HS-5 (cell line): ENCODE results near the gene TTLL10.

Experiments used
- DNase-seq: peaks from one replicate; pipeline ENCODE4 v3.0.0-alpha.2; 2012; ENCODE audit warnings: low read depth

The TTLL10 gene

DNA sequence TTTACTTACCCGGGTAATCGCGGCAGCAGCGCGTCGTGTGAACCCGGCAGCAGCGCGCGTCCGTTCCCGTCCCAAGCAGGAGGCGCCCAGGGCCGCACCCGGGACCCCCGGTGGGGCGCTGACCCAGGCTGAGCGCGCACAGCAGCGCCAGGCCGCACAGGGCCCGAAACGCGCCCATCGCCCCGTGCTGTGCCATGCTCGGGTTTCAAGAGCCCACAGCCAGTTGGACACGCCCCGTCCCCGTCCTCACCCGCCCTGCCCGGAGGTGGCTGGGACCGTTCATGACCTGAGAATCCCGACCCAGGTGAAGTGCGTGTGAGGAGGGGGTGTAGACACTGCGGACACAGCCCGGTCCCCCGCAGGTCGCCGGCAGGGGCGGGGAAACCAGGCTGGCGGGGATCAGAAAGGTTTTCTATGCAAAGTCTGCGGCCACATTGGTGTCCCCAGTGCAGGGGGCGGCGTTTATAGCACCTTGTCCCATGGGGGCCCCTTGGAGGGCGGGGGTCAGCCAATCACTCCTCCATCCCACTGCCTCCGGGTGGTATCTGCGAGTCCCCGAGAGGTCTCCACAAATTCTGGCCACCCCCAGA lies 32.8 kb downstream of the TTLL10 start, which contains the start of gene TNFRSF18:
TSS of gene TNFRSF18 (minus strand) at position 217 of the 590 bp plus-strand sequence. CDS start at position 196, 21 bp downstream.
- DNase-seq = no peak

DNA sequence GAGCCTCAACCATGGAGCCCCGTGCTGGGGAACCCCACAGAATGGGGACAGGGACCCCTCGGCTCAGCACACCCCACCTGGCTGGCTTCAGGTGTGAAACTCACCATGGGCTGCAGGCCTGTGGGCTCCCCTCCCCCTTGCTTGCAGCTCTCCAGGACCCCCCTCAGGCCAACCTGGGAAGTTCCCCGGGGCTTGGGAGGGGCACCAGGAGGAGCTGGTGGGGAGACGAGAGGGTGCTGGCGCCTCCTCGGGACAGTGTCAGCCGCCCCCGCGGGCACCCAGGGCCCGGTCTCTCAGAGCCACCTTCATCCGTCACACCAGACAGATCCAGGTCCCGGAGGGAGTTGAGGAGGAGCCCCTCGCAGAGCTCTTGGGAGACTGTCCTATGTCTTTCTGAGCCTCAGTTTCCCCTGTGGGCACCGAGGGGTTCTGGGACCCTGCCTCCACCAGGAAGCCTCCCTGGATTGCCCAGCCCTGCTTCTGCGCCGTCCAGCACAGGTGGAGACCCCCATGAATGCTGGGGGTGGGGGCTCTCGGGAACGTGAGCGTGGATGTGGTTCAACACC lies 33.4 kb downstream of the TTLL10 start:
- no peak for DNase-seq

DNA sequence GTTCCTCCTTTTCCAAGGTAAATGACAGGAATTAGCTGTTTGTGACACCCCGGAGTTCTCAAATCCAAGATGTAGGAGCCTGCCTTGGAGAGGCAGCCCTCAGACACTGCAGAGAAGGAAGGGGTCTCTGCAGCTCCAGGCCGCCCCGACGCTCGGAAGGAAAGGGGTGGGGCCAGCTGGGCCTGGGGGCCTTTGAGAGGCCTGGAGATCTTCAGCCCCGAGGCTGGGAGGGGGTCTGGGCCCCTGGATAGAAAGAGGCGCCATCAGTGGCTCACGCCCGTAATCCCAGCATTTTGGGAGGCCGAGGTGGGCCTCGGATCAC lies 33.9 kb downstream of the TTLL10 start:
- no peak for DNase-seq

DNA sequence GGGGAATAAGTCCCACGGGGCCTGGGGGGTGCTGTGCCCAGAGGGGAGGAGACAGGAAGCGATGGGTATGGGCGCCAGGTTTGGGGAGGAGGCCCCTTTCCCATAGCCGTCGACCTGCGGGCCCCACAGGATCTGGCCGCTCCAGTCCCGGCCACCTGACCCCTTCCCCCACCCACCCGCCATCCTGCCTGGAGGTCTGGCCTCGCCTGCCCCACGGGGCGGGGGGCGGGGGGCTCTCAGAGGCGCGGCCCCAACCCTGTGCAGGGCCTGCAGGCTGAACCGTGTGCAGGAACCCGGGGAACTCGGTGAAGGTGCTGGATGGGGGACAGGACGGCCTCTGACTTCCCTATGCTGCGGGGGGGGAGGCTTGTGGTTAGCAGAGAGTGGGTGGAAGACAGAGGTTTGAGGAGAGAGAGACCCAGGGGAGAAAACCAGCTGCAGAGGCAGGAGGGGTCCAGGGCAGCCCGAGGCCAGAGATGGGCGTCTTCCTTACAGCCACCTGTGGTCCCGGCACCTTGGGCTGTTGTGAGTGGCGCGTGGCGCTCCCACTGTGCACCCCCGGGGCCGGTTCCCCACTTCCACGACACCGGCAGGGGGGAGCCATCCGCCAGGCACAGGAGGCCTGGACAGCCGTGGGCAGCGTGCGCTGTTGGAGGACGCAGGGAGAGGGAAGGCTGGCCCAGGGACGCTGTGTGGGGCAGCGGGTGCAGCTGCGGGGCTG lies 35.2 kb downstream of the TTLL10 start:
- DNase-seq = no peak

DNA sequence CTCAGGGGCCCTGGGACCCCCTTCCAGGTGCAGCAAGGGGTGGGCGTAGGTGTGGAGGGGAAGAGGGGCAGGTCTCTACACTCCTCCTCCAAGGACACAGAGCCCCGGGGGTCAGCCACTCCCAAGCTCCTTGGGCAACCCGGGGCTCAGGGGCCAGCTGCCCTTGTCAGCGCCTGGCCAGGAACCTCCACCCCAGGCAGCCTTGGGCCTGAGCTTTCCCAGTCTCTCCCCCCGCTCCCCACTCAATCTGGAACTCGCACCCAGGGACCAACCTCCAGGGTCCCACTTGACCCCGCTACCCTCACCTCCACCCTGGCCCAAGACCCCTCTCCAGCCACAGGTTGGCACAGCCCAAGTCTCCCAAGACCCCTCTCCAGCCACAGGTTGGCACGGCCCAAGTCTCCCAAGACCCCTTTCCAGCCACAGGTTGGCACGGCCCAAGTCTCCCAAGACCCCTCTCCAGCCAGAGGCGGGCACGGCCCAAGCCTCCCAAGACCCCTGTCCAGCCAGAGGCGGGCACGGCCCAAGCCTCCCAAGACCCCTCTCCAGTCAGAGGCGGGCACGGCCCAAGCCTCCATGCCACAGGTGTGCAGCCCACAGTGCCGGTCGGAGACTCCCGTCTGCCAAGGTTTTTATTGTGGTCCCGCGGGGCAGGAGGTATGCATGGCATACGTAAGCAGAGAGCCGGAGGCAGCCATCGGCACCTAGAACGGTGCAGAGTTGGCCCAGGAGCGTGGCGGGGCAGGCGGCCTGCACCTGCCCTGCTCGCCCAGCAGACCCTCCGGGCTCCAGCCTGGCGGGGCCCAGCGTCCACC lies 37.3 kb downstream of the TTLL10 start:
- DNase-seq = no peak

DNA sequence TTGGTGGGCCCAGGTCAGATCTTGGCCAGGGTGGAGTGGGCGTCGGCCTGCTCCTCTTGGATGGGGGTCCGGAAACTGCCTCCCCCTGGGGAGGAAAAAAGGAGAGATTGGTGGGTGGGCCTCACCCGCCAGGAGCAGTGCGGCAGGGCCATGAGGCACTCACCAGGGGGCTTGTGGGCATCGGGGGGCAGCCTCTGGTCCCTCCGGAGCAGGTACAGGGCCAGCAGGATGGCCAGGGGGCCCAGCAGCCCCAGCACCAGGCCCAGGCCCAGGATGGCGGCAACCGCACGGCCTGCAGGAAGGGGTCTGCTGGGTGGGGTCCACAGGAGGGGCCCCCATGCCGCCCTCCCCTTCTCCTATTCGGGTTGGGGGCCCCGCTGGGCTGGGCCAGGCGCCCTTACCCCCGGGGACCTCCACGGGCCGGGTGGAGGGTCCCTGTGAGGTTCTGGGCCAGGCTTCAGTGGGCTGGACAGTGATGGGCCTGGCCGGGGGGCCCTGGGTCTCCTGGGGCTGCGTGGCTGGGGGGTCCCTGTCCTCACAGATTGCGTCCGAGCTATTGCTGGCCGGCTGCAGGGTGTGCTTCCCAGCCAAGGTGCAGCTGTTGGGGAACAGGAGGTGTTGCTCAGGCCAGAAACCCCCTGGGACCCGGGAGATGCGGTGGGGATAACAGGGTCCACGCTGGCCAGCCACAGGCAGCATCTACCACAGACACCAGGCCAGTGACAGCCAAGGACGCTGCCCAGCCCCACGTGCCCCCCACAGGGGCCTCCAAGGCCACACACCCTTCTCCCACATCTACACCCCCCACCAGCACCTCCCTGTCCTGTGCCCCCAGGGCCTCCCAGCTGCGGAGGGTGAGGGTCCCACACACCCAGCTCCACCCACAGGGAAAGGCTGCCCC lies 38.1 kb downstream of the TTLL10 start:
- no peak for DNase-seq

DNA sequence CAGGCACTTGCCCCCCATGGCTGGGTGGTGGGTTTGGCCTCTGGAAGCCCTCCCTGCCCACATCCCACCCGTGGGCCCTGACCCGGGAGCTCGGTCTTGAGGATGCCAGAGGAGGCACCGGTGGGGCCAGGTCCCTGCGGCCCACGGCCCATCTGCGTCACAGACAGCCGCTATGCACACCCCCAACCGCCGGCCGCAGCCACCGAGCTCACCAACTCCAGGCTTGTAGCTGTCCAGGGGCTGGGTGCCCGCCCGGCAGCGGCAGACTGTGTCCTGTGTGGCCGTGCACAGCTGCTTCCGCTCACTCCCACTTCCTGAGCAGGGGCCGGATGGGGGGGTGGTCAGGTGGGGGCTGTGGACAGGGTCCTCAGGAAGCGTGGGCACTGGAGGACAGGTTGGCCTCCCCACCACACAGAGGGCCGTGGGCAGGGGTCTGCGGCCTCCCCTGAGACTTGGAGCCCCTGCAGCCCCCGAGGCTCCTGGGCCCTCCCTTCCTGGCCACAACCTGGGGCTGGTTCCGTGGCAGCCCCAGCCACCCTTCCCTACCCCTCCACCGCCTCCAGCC lies 39.2 kb downstream of the TTLL10 start:
- no peak for DNase-seq

DNA sequence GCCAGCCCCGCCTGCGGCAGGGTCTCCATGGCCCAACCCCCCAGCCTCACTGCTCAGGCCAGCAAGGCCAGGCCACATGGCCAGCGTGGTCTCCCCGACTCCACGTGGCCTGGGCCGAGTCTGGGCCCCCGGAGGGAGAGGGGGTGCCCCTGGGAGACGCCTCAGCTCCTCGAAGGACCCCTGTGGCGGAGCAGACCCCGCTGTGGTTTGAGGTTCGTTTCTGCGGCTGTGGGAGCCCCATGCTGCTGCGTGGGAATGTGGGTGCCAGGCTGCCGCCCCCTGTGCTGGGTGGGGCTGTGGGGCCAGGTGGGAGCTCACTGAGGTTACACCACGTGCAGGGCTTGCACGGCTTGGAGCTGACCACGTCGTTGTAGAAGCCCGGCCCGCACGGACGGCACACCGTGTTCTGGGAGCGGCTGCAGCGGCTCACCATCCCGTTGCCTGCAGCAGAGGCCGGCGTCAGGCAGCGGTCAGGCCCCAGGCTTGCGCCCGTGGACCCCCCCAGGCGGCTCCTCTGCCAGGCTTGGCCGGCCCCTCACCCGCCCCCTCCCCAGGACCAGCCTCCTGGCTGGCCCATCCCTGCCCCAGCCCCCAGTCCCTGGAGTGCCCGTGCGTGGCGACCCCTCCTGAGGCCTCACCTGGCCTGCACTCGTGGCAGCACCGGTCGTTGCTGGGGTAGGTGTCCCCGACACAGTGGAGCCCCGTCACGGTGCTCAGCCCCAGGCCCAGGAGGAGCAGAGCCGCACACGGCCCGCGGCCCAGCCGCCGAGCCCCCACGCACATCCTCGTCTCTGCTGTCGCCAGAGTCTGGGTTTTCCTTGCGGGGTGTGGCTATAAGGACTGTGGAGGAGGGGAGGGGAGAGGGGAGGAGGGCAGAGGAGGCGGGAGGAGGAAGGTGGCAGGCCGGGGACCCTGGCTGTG lies 39.9 kb downstream of the TTLL10 start, which contains the start of gene TNFRSF4:
TSS of gene TNFRSF4 (minus strand) at position 809 of the 921 bp plus-strand sequence. CDS start at position 783, 26 bp downstream.
- DNase-seq = no peak

DNA sequence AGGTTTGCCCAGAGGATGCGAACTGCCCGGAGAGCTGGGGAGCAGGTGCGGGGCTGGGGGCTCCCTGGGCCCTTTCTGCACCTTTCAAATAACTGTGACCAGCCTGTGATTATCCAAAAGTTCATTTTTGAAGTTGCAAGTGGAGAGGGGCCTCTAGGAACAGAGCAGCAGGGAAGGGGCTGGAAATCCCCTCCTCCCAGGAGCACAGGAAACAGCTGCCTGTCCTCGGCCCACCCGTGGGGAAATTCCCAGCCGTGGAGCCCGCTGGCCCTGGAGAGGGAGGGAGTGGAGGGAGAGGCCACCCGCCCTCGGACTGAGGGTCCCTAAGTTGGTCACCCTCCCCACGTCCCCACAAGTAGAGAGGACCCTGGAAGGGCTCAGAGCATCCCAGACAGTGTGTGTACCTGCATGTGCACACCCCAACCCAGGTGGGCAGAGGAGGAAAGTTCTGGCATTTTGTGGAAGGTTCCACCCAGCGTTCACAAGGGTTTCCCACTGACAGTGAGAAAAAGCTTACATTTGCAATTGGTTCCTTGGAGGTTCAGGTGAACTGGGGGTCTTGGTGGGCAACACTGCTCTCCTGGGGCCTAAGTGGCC lies 41.5 kb downstream of the TTLL10 start:
- DNase-seq = no peak

DNA sequence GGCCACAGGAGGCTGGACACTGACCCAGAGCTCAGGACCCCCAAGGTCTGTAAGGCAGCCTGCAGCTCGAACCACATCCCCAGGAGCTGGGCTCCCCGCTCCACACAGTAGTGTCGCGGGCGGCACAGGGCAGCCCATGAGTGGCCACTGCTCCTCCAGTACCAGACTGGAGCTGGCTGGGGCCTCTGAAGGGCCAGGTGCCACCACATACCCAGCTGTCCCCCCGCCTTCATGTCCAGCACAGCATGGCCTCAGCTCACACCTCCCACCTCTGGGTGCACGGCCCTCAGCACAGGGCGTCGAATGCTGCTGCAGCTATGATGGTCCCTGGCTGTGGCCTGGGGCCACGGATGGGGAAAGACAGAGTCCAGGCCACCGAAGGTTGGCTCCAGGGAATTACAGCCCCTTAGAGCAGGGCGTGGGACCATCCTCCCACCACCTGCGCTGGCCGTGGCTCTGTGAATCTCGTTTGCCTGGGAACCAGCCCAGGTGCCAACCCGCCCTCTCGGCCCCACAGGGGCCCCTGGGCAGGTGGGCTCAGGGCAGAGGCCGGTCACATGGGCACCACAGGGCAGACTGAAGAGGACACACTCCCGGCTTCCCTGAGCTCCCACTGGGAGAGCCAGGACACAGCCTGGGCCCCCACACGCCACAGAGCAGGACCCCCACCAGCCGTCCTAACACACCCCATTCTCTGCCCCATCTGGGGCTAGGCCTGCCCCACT lies 42.4 kb downstream of the TTLL10 start:
- no peak for DNase-seq

DNA sequence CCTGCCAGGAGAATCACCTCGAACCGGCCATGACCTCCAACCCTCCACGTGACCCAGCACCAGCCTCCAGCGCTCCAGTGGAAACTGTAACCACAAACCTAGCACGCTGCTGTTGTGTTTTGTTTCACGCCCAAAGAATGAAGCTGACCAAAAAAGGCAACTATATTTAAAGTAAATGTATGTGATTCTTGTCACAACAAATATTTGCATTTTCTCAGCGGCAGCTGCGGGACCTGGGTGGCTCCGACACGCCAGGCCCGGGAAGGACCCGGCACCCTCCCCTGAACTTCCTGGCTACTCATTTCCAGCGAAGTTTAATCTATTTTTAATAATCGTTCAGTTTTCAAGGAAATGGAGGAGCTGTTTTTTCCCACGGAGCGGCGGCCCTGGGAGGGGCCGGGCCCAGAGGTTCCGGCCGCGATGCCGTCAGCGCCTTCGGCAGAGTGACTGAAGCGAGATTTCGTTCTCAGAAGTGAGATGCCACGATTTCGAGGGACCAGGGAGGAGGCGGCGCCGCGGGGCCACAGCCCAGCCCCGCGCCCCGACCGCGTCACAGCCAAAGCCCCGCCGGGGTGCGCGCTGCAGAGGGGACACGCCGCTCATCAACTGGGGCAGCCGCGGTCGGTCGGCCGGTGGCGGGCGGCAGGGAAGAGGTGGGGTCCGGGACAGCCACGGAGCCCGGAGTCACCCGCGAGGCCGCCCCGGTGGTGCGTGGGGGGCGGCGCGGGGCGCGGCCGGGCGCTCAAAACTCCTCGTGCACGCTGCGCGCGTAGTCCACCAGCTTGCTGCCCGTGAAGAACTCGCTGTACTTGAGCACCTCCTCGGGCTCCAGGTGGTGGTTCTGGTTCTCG lies 43.3 kb downstream of the TTLL10 start:
- no peak for DNase-seq

DNA sequence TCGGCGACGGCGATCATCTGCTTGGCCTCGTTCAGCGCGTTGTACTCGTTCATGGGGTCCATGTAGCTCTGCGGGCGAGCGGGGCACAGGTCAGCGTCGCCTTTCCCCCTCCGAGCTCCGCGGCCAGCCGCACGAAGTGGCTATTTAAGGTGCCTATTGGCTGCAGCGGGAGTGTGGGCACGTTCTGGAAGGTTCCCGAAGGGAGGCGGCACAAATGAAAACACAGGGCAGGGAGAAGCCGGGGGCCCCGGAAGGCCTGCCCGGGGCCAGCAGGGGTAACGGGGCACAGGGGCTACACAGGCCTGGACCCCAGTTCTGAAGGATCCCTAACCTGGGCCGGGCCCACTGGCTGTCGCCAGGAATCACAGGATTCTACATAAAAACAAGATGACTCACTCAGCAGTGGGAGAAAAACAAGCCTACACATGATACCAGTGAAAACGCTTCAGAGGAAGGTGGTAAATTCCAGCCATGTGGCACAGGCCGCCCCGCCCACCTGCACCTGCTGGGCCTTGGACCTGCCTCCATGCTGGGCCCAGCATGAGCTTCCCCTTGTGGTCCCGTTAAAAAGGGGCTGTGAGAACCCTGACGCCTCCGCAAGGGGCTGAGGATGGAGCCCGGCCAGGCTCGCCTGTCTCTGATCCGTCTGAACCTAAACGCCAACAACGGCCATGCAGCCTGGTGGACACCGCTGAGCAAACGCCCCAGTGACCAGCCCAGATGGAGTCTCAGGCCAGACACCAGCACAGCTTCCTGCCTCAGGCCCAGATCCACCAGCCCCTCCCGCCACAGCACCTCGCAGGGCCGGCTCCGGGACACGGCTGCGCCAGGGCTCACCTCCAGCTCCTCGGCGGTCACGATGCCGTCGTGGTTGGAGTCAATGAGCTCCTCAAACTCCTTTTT lies 44.2 kb downstream of the TTLL10 start:
- no peak for DNase-seq

DNA sequence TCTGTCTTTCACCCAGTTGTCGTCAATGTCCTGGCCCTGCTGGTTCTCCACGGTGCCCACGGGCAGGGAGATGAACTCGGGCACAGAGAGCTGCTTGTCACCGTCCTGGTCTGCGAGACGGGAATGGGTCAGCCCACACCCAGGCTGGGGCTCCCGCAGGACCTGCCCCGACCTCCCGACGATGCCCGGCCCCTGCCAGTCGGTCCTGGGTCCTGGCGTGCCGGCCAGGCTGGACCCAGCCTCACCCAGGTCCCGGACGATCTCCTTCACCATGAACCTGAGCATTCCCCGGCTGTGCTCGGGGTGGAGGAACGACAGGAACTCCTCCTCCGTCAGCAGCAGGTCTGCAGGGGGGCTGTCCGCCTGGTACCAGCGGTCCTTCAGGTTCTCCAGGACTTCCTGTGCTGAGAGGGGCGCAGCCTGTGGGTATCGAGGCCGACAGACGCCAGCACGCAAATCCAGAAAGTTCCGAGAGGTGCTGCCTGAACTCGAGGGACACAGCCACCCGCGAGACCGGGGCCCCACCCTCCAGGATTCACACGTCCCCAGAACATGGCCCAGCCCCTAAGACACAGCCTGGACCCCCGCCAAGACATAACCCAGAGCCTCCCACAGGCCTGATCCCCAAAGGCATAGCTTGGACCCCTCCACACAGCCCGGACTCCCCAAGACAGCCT lies 45.0 kb downstream of the TTLL10 start:
- no peak for DNase-seq

DNA sequence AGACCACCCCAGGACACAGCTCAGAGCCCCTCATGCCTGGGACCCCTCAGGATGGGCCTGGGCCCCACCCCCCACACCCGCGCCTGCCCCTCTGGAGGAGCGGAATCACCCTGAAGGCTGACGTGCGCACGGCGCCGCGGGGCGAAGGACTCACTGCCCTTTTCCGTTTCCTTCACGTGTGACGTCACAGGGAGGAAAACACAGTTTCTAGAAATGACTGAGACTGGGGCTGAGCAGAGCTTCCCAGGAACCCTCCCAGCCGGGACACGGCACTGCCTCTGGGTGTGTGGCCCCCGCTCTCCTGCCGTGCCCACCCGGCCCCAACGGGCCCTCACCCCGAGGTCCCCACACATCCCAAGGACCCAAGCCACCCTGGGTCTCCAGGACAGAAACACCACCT lies 45.7 kb downstream of the TTLL10 start:
- no peak for DNase-seq

DNA sequence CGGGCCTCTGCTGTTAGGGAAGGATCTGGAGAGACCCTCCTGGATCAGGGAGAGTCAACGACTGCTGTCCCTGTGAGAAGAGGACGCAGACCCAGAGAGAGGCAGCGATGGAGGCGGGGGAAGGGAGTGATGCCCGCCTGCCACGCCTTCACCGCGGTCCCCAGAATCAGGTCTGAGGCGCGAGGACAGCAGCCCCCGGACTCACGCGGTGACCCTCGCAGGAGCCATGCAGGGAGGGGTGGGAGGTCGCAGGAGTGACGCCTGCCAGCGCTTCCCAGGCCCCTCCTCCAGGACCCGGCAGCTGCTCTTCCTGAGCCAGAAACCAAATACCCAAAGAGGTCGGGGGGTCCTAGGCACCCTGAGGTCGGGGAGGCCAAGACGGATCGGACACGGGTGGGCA lies 46.5 kb downstream of the TTLL10 start:
- DNase-seq = no peak

DNA sequence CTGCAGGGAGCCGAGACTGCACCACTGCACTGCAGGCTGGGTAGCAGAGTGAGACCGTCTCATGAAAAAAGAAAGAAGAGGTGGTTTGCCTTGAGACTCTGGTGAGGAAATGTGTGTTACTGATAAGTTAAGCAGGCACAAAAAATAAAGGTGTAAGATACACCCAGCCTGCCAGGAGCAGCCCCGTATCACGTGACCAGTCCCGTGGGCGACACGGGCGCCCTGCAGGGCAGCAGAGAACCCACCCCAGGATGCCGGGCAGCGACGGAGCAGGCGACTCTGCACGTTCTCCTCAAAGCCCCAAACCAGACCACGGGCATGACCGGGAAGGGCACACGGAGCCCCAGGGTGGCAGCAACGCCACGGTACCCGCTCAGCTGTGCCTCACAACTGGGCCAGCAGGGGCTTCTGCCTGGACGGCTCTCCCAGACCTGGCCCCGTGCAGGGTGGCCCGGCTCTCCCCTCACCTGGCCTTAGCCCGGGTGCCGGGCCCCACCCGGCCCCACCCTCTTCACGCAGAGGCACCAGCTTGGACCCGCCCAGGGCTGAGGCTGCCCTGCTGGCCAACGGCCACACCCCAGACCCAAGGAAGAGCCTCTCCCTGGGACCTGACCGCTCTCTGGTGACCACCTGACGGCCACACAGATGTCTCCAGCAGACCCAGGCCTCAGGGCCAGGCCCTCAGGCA lies 48.4 kb downstream of the TTLL10 start:
- no peak for DNase-seq
